Glomerular endothelial cell (primary cell): ENCODE measurements around the gene IFITM5. TPM values are rescaled to one million over a fixed set of nuclear protein-coding genes. Genes with fewer than 3 reads are reported as not detected.
"Not testable (repeated sequence)": the region's sequence is repeated elsewhere in the genome, so short reads cannot be mapped to it uniquely, and the experiment has no call there.

Experiments
- DNase-seq: peaks from one replicate; pipeline ENCODE4 v3.0.0-alpha.2; 2011; ENCODE audit warnings: low read depth, low spot score; ENCODE audit errors: extremely low read depth
- total RNA-seq: library from RNA; depleted of rRNA; stranded (reverse); fragments of >200 nt; gene quantifications from 2 replicates; pipeline ENCODE4 v1.2.3, GENCODE V29; 2015

IFITM5 gene
- total RNA-seq, 1 donor from 2014 or later: not detected

DNA sequence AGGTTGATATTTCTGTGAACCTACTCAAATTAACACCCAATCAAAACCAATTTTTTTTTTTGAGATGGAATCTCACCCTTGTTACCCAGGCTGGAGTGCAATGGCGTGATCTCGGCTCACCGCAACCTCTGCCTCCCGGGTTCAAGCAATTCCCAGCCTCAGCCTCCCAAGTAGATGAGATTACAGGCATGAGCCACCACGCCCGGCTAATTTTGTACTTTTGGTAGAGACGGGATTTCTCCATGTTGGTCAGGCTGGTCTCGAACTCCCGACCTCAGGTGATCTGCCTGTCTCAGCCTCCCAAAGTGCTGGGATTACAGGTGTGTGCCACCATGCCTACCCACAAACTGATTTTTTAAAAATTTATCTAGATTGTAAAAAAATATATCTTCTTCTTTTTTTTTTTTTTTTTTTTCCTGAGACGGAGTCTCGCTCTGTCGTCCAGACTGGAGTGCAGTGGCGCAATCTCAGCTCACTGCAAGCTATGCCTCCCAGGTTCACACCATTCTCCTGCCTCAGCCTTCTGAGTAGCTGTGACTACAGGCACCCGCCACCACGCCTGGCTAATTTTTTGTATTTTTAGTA lies 29.3 kb upstream of the IFITM5 start:
- not testable (repeated sequence) for DNase-seq

DNA sequence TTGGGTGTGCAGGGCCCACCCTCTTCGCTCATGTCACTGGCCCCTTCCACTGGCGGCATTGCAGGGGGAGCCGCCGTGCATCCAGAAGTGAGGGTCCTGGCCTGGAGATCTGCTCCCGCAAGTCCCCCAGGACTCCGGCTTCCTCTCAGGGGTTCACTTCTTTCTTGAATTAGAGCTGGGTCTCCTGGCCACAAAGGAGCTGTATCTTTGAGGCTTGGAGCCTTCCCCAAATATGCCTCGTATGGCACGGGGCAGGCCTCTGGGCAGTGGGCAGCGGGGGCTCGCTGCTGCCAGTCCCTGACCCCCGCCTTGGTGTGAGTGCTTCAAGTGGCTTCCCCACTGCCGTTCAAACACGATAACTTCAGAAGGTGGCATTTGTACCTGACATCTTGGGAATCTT lies 28.7 kb upstream of the IFITM5 start:
- DNase-seq: no peak

DNA sequence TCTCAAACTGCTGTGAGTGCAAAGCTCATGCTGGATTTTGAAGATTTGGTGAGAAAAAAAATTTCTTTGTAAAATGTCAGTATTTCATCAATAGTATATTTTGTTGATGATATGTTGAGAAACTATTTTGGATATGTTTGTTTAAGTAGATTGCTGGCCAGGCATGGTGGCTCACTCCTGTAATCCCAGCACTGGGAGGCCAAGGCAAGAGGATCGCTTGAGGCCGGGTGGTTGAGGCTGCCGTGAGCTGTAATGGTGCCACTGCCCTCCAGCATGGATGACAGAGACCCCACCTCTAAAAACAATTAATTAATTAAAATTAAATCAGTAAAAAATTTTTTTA lies 28.2 kb upstream of the IFITM5 start:
- no peak for DNase-seq

DNA sequence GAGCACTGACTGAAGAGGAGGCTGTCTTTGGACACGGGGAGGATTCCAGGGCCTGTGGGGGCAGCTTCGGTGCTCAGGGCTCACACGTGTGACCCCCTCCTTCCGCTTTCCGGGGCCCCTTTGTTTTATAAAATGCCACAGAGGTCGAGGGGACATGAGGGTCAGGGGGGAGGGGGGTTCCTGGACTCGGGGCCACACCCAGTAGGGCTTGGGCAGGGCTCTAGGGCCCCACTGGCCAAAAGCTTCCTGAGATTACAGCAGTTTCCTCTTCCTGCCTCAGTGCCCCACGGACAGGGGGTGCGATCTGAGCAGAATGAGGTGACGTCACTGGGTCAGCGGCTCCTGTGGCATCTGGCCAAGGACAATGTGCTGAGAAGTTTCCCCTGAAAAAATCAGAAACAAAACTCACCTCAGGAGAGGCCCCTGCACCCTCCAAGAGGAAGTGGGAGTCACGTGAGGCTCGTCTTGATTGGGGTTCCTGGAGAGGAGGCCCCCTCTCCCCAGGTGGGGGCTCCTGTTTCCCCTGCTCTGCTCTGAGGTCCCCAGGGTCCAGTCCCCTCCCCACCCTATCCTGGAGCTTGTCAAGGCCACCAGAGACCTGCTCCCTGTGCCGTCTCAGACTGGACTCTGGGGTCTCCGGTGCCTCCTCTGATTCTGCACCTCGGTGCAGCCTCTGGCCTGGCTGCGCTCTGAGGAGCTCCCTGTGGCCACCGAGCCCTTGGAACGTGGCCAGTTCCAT lies 27.7 kb upstream of the IFITM5 start:
- no peak for DNase-seq

DNA sequence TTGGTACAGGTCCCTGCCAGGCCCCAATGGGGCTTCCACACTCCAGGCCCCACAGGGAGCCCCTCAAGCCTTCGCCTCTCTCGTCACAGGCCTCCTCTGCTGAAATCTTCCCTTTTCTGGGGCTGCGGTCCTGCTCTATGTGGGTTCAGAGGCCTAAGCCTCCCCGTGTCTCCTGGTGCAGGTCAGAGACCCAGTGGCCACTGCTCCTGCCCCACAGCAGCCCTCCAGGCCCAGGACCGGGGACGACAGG lies 27.2 kb upstream of the IFITM5 start:
- no peak for DNase-seq

DNA sequence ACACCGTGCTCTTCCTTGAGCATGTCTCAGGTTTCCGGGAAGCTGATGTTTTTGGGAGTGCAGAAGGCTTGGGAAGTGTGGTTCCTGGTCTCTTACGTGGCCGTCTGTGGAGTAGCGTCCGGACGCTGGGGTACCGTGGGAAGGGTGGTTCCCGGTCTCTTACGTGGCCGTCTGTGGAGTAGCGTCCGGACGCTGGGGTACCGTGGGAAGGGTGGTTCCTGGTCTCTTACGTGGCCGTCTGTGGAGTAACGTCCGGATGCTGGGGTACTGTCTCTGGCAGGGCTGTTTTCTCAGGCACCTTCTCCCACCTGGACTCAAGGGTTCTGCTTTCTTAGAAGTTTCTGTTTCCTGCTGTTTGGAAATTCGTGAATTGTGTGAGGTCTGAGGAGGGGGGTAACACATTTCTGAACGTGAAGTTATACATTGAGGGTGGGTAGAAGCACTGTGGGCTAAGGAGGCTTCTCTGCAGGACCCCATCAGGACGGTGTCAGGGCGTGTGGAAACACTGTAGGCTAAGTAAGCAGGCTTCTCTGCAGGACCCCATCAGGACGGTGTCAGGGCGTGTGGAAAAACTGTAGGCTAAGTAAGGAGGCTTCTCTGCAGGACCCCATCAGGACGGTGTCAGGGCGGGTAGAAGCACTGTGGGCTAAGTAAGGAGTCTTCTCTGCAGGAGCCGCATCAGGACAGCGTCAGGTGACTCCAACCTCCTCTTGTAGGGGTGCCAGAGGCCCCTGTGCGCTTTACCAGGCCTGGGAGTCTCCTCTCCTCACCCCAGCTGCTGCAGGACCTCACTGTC lies 26.7 kb upstream of the IFITM5 start:
- no peak for DNase-seq

DNA sequence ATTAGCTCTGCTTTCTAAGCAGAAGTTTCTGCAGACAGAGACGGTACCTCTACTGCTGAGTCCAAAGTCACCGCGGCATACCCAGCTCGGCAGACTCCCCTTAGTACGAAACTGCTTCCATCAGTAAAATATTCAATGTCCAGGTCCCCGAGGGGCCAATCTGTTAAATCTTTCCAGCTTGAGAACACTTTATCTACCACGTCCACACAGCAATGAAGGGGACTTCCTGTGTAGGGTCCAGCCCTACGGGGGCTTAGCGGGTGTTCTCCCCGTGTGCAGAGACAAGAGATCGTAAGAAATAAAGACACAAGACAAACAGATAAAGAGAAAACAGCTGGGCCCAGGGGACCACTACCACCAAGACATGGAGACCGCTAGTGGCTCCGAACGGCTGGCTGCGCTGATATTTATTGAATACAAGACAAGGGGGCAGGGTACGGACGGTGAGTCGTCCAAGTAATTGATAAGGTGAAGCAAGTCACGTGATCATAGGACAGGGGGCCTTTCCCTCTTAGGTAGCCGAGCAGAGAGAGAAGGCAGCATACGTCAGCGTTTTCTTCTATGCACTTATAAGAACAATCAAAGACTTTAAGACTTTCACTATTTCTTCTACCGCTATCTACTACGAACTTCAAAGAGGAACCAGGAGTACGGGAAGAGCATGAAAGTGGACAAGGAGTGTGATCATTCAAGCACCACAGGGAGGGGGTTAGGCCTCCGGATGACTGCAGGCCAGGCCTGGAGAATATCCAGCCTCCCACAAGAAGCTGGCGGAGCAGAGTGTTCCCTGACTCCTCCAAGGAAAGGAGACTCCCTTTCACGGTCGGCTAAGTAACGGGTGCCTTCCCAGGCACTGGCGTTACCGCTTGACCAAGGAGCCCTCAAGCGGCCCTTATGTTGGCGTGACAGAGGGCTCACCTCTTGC lies 25.5 kb upstream of the IFITM5 start:
- not testable (repeated sequence) for DNase-seq

DNA sequence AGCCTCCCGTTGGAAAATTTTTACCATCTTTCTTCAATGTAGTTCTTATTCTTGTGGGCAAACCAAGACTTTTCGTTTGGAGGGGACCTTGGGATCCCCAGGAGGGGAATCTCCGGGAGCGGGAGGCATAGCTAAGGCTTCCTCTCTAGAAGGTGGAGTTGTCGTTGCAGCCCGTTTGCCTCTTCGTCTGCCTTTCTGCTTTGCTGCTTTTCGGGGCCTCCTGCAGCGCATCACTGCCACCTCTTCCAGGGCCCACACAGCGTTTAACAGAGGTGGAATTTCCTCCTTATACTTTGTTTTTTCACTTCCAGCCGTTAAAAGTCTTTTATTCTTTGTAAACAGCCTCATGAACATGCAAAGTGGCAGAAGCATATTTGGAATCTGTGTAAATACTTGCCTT lies 24.8 kb upstream of the IFITM5 start:
- DNase-seq: no peak

DNA sequence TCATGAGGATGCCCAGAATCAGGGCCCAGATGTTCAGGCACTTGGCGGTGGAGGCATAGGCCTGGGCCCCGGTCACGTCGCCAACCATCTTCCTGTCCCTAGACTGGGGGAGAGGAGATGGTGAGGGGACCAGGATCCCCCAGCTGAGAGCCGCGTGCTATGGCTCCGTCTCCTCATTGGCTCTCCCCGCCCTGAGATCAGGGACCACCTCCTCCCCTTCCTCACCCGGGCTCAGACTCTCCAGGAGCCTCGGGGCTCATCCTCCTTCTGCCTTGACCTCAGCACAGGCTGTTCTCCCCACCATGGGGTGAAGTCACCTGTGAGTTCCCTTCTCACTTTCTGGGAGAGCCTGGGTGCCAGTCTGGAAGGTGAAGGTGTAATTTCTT lies 20.6 kb upstream of the IFITM5 start:
- not testable (repeated sequence) for DNase-seq

DNA sequence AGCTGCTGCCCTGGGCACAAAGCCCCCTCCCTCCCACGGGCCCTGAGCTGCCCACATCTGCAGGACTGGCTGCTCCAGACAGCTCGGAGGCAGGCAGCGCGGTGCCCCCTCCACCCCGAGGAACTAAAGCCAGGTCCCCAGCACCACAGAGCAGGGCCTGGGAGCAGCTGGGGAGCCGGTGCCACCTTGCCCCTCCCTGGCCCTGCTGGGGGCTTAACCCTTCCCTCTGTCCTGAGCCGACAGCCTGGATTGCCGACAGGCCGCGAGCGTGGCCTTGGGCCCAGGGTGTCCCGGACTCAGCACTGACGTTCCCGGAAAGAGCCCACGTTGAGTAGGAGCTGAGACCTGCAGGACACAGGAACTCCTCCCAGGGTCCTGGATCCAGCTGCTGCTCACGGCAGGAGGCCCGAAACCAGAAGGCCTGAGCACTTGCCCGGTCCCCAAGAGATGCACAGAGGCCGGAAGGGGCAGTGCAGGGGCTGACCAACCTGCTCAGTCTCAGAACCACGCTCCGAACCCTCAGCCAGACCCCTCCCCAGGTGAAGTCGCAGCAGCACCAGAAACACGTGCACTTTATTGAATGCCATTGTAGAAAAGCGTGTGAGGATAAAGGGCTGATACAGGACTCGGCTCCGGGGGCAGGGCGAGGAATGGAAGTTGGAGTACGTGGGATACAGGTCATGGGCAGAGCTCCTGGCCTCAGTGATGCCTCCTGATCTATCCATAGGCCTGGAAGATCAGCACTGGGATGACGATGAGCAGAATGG lies 20.0 kb upstream of the IFITM5 start:
- not testable (repeated sequence) for DNase-seq

DNA sequence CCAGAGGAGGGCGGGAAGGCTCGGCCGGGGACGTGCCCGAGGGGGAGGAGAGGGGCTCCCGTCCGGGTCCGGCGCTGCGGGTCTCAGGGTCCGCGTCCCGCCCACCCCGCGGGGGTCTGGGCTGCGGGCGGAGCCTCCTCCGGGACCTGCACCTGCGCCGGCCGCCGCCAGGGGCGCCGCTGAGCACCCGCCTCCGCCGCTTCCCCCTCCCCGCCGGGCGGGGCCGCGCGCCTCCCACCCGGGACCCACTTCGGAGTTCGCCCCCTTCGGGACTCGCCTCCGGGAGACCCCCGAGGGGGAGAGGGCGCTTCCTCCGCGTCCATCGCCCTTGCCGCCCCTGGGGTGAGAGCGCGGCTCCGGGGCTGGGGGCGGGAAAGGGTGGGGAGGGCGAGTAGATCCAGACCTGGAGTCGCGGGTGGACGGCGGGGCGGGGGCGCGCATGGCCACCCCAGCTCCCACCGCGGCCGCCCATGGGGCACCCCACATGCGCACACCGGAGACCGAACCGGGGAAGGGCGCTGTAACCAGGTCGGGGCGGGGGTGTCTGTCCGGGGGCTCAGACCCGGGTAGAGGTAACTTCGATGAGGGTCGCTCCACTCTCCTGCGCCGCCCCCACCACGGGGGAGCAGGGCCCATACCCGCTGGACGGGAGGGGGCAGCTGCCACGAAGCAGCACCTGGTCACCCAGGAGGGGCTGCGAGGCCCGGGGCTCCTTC lies 19.2 kb upstream of the IFITM5 start:
- not testable (repeated sequence) for DNase-seq

DNA sequence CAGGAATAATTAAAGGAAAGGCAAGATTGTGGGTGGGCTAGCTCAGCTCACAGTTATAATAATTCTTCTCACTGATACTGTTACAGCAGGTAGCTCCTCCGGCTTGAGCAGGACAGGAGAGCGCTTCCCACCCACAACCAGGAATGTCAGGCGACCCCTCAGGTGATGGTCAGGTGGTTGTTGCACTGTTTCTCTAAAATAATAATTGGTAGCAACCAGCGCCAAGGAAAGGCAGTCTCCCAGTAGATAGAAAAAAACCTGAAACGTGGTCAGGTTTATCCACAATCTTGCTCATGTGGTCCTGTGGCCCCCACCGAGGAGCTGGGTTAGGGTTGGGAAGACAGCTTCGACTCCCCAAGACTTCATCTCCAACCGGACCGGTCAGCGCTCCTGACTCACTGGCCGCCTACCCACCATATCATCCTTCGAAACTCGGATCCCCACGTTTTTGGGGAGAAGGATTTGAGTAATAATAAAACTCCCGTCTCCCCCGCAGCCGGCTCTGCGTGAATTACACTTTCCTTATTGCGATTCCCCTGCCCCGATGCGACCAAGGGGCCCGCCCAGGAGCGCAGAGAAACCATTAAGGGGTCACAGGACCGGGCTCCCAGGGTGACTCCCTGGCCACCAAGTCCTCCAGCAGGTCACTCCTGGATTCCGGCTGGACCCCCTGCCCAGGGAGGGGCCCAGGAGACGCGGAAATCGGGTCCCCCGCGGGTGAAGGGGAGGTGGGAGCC lies 18.5 kb upstream of the IFITM5 start:
- not testable (repeated sequence) for DNase-seq

DNA sequence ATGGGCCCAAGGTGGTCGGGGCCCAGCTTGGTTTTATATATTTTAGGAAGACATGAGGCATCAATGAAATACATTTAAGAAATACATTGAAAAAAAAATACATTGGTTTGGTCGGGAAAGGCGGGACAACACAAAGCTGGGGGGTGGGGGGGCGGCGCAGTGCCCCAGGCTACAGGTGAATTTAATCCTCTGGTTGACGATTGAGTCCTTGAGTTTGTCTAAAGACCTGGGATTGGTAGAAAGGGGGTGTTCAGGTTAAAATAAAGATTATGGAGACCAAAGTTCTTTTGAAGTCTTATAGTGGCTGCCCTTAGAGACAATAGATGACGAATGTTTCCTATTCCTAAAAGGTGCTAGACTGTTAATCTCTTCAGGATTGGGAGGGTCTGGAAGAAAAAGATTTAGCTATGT lies 17.6 kb upstream of the IFITM5 start:
- DNase-seq: no peak

DNA sequence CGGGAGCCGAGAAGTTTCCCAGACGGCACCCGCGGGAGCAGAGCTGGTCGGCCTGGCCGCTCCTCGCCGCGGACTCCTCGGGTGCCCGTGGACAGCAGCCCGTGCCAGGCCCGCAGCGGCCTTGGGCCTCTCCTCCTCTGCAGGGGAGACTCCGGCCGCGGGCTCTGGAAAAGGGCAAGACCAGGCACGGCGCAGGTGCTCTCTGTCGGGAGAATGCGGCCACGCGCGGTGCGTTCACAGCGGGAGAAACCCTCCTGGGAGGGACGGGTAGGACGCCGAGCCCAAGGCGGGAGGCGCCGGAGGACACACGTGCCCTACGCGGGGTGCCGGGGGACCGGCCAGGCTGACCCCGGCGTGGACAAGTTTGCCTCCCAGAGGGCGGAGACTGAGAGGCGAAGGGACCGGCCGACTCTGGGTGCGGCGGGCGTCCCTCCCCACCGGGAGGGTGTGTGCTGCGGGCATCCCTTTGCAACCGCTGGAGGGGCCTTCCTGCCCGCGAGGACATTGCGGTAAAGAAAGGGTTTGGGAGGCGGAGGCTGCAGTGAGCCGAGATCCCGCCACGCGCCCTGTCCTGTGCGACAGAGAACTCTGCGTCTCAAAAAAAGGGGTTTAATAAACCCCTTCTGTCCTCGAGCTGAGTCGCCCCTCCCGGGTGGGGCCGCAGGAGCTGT lies 16.8 kb upstream of the IFITM5 start:
- DNase-seq: no peak

DNA sequence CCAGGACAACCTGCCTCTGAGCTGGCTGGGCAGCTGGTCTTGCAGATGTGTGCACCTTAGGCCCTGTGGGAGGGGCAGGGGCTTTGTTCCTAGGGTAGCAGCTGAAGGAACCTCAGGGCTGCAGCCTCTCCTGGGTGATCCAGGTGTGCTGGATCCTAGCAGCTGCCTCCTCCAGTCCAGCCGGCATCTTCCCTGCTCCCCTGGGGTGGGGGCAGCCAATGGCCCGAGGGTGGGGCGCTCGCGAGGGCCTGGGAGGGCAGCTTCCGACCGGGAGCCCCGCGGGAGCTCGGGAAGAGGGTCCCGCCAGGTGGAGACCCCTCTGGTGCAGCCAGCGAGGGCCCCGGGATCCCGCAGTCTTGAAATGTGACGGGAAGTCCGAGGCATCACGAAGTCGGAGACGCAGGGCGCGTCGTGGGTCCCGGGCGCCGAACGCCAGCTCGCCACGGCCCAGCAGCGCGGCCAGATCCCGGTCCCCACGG lies 16.2 kb upstream of the IFITM5 start:
- no peak for DNase-seq

DNA sequence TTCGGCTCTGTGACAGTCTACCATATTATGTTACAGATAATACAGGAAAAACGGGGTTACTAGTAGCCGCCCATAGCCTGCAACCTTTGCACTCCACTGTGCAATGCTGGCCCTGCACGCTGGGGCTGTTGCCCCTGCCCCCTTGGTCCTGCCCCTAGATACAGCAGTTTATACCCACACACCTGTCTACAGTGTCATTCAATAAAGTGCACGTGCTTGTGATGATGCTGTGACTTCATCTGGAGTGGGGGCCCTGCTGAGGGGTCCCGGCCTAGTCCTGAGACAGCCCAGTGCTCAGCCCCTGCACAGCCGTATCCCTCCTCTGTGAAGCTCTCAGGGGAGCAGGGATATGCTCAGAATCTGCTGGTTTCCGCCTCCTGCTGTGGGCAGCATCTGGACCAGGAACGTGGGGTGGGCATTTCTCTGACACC lies 15.7 kb upstream of the IFITM5 start:
- no peak for DNase-seq

DNA sequence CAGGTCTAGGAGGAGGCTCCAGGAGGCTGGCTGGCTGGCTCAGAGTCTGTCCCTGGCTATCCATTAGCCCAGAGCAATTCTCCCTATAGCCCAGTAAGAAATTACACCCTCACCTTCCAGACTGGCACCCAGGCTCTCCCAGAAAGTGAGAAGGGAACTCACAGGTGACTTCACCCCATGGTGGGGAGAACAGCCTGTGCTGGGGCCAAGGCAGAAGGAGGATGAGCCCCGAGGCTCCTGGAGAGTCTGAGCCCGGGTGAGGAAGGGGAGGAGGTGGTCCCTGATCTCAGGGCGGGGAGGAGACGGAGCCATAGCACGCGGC lies 15.2 kb upstream of the IFITM5 start:
- not testable (repeated sequence) for DNase-seq

DNA sequence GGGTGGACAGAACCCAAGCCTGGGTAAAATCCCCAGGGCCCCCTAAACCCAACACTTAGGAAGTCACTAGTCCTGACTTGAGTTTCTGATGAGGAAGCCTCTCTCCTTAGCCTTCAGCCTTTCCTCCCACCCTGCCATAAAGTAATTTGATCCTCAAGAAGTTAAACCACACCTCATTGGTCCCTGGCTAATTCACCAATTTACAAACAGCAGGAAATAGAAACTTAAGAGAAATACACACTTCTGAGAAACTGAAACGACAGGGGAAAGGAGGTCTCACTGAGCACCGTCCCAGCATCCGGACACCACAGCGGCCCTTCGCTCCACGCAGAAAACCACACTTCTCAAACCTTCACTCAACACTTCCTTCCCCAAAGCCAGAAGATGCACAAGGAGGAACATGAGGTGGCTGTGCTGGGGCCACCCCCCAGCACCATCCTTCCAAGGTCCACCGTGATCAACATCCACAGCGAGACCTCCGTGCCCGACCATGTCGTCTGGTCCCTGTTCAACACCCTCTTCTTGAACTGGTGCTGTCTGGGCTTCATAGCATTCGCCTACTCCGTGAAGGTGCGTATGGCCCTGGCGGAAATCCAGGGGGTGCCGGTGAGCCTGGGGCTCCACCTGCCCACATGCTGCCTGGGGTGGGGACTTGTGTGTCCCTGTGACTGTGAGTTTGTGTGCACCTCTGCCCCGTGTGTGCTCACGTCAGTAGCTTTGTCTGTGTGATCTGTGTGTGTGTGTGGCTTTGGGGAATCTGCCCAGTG lies 14.6 kb upstream of the IFITM5 start, which contains the start of gene IFITM1:
TSS of gene IFITM1 (plus strand) at position 254 of the 767 bp plus-strand sequence. CDS start at position 385, 131 bp downstream.
- no peak for DNase-seq
